HEK293 (cell line): ENCODE data around the gene CIC.

Experiments used
- ATF2 ChIP-seq: fragments of 450-650 bp; formaldehyde crosslinking; IDR thresholded peaks from 2 replicates; pipeline ENCODE4 v1.5.1; 2016; ENCODE audit warnings: missing biosample characterization, missing genetic modification characterization, low read depth
- BCL11A ChIP-seq: fragments of 450-650 bp; formaldehyde crosslinking; IDR thresholded peaks from 2 replicates; pipeline ENCODE4 v1.5.1; 2016; ENCODE audit warnings: low read depth, missing biosample characterization, missing genetic modification characterization
- BCL11B ChIP-seq: fragments of 450-650 bp; formaldehyde crosslinking; IDR thresholded peaks from 2 replicates; pipeline ENCODE4 v1.5.1; 2016; ENCODE audit warnings: low read depth, missing biosample characterization, missing genetic modification characterization
- KLF16 ChIP-seq: fragments of 450-650 bp; formaldehyde crosslinking; IDR thresholded peaks from 2 replicates; pipeline ENCODE4 v1.5.1; 2017; ENCODE audit warnings: missing biosample characterization, missing genetic modification characterization
- OSR2 ChIP-seq: fragments of 450-650 bp; formaldehyde crosslinking; IDR thresholded peaks from 2 replicates; pipeline ENCODE4 v1.5.1; 2016; ENCODE audit warnings: missing biosample characterization, missing genetic modification characterization
- OVOL3 ChIP-seq: fragments of 450-650 bp; formaldehyde crosslinking; IDR thresholded peaks from 2 replicates; pipeline ENCODE4 v1.5.1; 2016; ENCODE audit warnings: missing biosample characterization, missing genetic modification characterization
- SCRT1 ChIP-seq: fragments of 450-650 bp; formaldehyde crosslinking; IDR thresholded peaks from 2 replicates; pipeline ENCODE4 v1.5.1; 2016; ENCODE audit warnings: missing biosample characterization, missing genetic modification characterization, borderline replicate concordance
- SP7 ChIP-seq: fragments of 450-650 bp; formaldehyde crosslinking; IDR thresholded peaks from 2 replicates; pipeline ENCODE4 v1.5.1; 2016; ENCODE audit warnings: missing biosample characterization, missing genetic modification characterization
- ZBTB17 ChIP-seq: fragments of 450-650 bp; formaldehyde crosslinking; IDR thresholded peaks from 2 replicates; pipeline ENCODE4 v1.5.1; 2016; ENCODE audit warnings: missing biosample characterization, missing genetic modification characterization
- ZBTB44 ChIP-seq: fragments of 450-650 bp; IDR thresholded peaks from 2 replicates; pipeline ENCODE4 v1.5.1; 2018; ENCODE audit warnings: missing biosample characterization, mild to moderate bottlenecking, missing genetic modification characterization
- ZEB2 ChIP-seq: fragments of 450-650 bp; formaldehyde crosslinking; IDR thresholded peaks from 2 replicates; pipeline ENCODE4 v1.5.1; 2016; ENCODE audit warnings: missing biosample characterization, missing genetic modification characterization
- ZFP37 ChIP-seq: fragments of 450-650 bp; formaldehyde crosslinking; IDR thresholded peaks from 2 replicates; pipeline ENCODE4 v1.5.1; 2016; ENCODE audit warnings: missing biosample characterization, missing genetic modification characterization
- ZNF140 ChIP-seq: fragments of 450-650 bp; formaldehyde crosslinking; IDR thresholded peaks from 2 replicates; pipeline ENCODE4 v1.5.1; 2016; ENCODE audit warnings: missing biosample characterization, missing genetic modification characterization
- ZNF157 ChIP-seq: fragments of 450-650 bp; formaldehyde crosslinking; IDR thresholded peaks from 2 replicates; pipeline ENCODE4 v1.5.1; 2016; ENCODE audit warnings: missing biosample characterization, missing genetic modification characterization
- ZNF16 ChIP-seq: fragments of 450-650 bp; formaldehyde crosslinking; IDR thresholded peaks from 2 replicates; pipeline ENCODE4 v1.5.1; 2016; ENCODE audit warnings: low read depth, missing biosample characterization, missing genetic modification characterization
- ZNF214 ChIP-seq: fragments of 450-650 bp; formaldehyde crosslinking; IDR thresholded peaks from 2 replicates; pipeline ENCODE4 v1.5.1; 2017; ENCODE audit warnings: missing biosample characterization, mild to moderate bottlenecking, missing genetic modification characterization, borderline replicate concordance
- ZNF23 ChIP-seq: fragments of 450-650 bp; formaldehyde crosslinking; IDR thresholded peaks from 2 replicates; pipeline ENCODE4 v1.5.1; 2016; ENCODE audit warnings: missing biosample characterization, missing genetic modification characterization, borderline replicate concordance
- ZNF274 ChIP-seq, 2 experiments: fragments of 200-500 bp in 1 of 2; fragments of 450-650 bp in 1 of 2; sonication (Bioruptor generic) in 1 of 2; formaldehyde crosslinking in 1 of 2; IDR thresholded peaks; 2 replicates each; pipeline versions ENCODE4 v1.5.1 to v1.6.1; 2014 to 2016; ENCODE audit warnings: borderline replicate concordance in 1 of 2, inconsistent platforms in 1 of 2, low read length in 1 of 2, missing biosample characterization in 1 of 2, missing genetic modification characterization in 1 of 2
- ZNF280D ChIP-seq: fragments of 450-650 bp; formaldehyde crosslinking; IDR thresholded peaks from 2 replicates; pipeline ENCODE4 v1.5.1; 2016; ENCODE audit warnings: missing biosample characterization, missing genetic modification characterization
- ZNF311 ChIP-seq: fragments of 450-650 bp; formaldehyde crosslinking; IDR thresholded peaks from 2 replicates; pipeline ENCODE4 v1.5.1; 2017; ENCODE audit warnings: missing biosample characterization, missing genetic modification characterization, borderline replicate concordance
- ZNF335 ChIP-seq: fragments of 450-650 bp; formaldehyde crosslinking; conservative IDR thresholded peaks from 2 replicates; pipeline ENCODE4 v1.5.1; 2016; ENCODE audit warnings: missing biosample characterization, missing genetic modification characterization
- ZNF416 ChIP-seq: fragments of 450-650 bp; formaldehyde crosslinking; IDR thresholded peaks from 2 replicates; pipeline ENCODE4 v1.5.1; 2016; ENCODE audit warnings: missing biosample characterization, missing genetic modification characterization
- ZNF529 ChIP-seq: fragments of 450-650 bp; formaldehyde crosslinking; IDR thresholded peaks from 2 replicates; pipeline ENCODE4 v1.5.1; 2017; ENCODE audit warnings: missing genetic modification characterization, missing biosample characterization; ENCODE audit not compliant: insufficient replicate concordance
- ZNF555 ChIP-seq: fragments of 450-650 bp; formaldehyde crosslinking; conservative IDR thresholded peaks from 2 replicates; pipeline ENCODE4 v1.5.1; 2017; ENCODE audit warnings: missing biosample characterization, mild to moderate bottlenecking, missing genetic modification characterization, inconsistent platforms
- ZNF571 ChIP-seq: fragments of 450-650 bp; formaldehyde crosslinking; IDR thresholded peaks from 2 replicates; pipeline ENCODE4 v1.5.0; 2017; ENCODE audit warnings: missing biosample characterization, missing genetic modification characterization
- ZNF621 ChIP-seq: fragments of 450-650 bp; formaldehyde crosslinking; IDR thresholded peaks from 2 replicates; pipeline ENCODE4 v1.5.1; 2017; ENCODE audit warnings: missing biosample characterization, missing genetic modification characterization
- ZNF623 ChIP-seq: fragments of 450-650 bp; formaldehyde crosslinking; IDR thresholded peaks from 2 replicates; pipeline ENCODE4 v1.5.1; 2016; ENCODE audit warnings: missing biosample characterization, missing genetic modification characterization
- ZNF624 ChIP-seq: fragments of 450-650 bp; formaldehyde crosslinking; IDR thresholded peaks from 2 replicates; pipeline ENCODE4 v1.5.1; 2017; ENCODE audit warnings: missing biosample characterization, missing genetic modification characterization
- ZNF677 ChIP-seq: fragments of 450-650 bp; IDR thresholded peaks from 2 replicates; pipeline ENCODE4 v1.5.0; 2018; ENCODE audit warnings: missing biosample characterization, mild to moderate bottlenecking, missing genetic modification characterization, moderate library complexity
- ZNF785 ChIP-seq: fragments of 450-650 bp; formaldehyde crosslinking; IDR thresholded peaks from 2 replicates; pipeline ENCODE4 v1.5.1; 2016; ENCODE audit warnings: missing biosample characterization, missing genetic modification characterization
- ZNF830 ChIP-seq: fragments of 450-650 bp; IDR thresholded peaks from 2 replicates; pipeline ENCODE4 v1.5.0; 2018; ENCODE audit warnings: missing biosample characterization, missing genetic modification characterization, low read depth, mild to moderate bottlenecking, moderate library complexity
- TF ChIP-seq, protein P1 (sequence below): fragments of 450-650 bp; formaldehyde crosslinking; IDR thresholded peaks from 2 replicates; pipeline ENCODE4; 2016; ENCODE audit warnings: missing biosample characterization, missing genetic modification characterization
- TF ChIP-seq, protein P2 (sequence below): fragments of 450-650 bp; formaldehyde crosslinking; IDR thresholded peaks from 2 replicates; pipeline ENCODE4 v1.5.1; 2016; ENCODE audit warnings: missing biosample characterization, missing genetic modification characterization

The CIC gene

DNA sequence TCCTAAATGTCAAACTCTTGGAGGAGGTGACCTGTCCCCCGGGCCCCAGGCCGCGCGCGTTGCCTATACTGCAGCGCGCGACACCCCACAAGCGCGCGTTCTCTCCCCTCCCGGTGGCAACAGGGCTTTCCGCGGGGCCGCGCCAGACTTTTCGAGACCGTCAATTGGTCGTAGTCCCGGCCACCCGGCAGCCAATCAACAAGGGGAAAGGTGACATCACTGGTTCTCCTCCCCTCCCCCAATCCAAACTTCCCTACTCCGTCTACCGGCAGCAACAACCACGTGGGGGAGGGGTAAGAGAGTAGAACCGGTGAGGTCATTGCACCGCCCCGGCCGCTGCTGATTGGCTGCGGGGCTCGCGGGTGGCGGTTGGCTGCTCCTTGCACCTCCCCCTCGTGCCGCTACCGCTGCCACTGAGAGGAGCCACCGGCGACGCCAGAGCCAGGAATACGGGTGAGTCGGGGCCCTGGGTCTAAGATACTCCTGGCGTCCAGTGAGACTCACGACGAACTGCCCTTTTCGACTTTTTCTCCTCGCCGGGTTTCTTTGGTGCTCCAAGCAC, 829 bp upstream of the CIC start (continued):
- TF ChIP-seq SCRT1 (tag by site-specific recombination) = peak; percentile 94
- peak; percentile 99 for TF ChIP-seq ZEB2
- no peak for TF ChIP-seq ZNF623 (tag by site-specific recombination)
- peak; percentile 89 for TF ChIP-seq ZBTB17 (tag by site-specific recombination)
- TF ChIP-seq ZFP37 (tag by site-specific recombination) = 0 out of 2 replicates have a peak, but pooled peaks have one; percentile 45
- no peak for TF ChIP-seq BCL11A (tag by site-specific recombination)
- no peak for TF ChIP-seq ZNF416
- no peak for TF ChIP-seq ZNF571 (tag by site-specific recombination)
- no peak for TF ChIP-seq ZNF624 (tag by site-specific recombination)
- no peak for TF ChIP-seq ZNF621 (tag by site-specific recombination)
- TF ChIP-seq ATF2 (tag by site-specific recombination) = peak; percentile 100
- TF ChIP-seq ZNF157 (tag by site-specific recombination) = no peak
- TF ChIP-seq ZNF555 (tag by site-specific recombination) = no peak
- TF ChIP-seq ZNF529 = no peak
- TF ChIP-seq ZNF830 = no peak
- TF ChIP-seq ZNF677 (tag by site-specific recombination) = no peak
- peak; percentile 46 for TF ChIP-seq KLF16 (tag by site-specific recombination)
- TF ChIP-seq, protein P1, sequence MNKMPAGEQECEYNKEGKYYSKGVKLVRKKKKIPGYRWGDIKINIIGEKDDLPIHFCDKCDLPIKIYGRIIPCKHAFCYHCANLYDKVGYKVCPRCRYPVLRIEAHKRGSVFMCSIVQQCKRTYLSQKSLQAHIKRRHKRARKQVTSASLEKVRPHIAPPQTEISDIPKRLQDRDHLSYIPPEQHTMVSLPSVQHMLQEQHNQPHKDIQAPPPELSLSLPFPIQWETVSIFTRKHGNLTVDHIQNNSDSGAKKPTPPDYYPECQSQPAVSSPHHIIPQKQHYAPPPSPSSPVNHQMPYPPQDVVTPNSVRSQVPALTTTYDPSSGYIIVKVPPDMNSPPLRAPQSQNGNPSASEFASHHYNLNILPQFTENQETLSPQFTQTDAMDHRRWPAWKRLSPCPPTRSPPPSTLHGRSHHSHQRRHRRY (tag by site-specific recombination) = no peak
- TF ChIP-seq OSR2 (tag by site-specific recombination) = peak; percentile 85
- peak; percentile 23; the same call in 1 of the 2 replicates for TF ChIP-seq ZBTB44
- no peak for TF ChIP-seq ZNF274 (IDR thresholded peaks at IDR 0.05; ENCODE audit: low read length)
- no peak for TF ChIP-seq ZNF274 (tag by site-specific recombination; IDR thresholded peaks at IDR 0.05; ENCODE audit: borderline replicate concordance)
- peak; percentile 100 for TF ChIP-seq ZNF335
- TF ChIP-seq SP7 = peak; percentile 92
- TF ChIP-seq ZNF23 = no peak
- no peak for TF ChIP-seq ZNF311 (tag by site-specific recombination)
- TF ChIP-seq, protein P2, sequence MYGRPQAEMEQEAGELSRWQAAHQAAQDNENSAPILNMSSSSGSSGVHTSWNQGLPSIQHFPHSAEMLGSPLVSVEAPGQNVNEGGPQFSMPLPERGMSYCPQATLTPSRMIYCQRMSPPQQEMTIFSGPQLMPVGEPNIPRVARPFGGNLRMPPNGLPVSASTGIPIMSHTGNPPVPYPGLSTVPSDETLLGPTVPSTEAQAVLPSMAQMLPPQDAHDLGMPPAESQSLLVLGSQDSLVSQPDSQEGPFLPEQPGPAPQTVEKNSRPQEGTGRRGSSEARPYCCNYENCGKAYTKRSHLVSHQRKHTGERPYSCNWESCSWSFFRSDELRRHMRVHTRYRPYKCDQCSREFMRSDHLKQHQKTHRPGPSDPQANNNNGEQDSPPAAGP (tag by site-specific recombination) = peak; percentile 96
- TF ChIP-seq ZNF140 (tag by site-specific recombination) = no peak
- no peak for TF ChIP-seq OVOL3 (tag by site-specific recombination)
- no peak for TF ChIP-seq ZNF785 (tag by site-specific recombination)
- TF ChIP-seq ZNF214 (tag by site-specific recombination) = no peak
- TF ChIP-seq ZNF280D = no peak
- TF ChIP-seq BCL11B (tag by site-specific recombination) = 0 out of 2 replicates have a peak, but pooled peaks have one; percentile 53
- TF ChIP-seq ZNF16 (tag by site-specific recombination) = no peak
